VCaP (cell line): Measurements from ENCODE around the gene PADI2.

Source experiments
- H3K27ac ChIP-seq: fragments of 450-650 bp; 2 replicates; pipeline ENCODE4 v1.5.1; 2017
- TF ChIP-seq, protein P1 (sequence below): fragments of 450-650 bp; conservative IDR thresholded peaks from 2 replicates; pipeline ENCODE4 v1.5.1; 2017; ENCODE audit warnings: mild to moderate bottlenecking, moderate library complexity

Gene PADI2

DNA sequence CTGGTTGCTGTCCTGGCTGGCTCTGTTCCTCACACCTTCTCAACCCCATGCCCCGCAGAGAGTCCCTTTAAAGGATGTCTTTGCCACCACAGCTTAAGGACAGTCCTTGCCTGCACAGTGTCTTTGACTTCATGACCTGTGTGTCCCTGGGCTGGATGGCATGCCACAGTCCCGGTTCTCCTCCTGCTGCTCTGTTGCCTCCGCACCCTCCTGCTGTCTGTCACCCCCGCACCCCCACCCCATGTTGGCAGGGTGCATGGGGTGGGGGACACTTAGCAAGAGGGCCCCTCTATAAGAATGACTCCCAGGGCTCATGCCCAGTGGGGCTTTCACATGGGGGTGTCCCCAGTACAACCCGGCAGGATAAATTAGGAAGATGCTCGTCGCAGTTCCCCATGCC is 44.1 kb upstream of the PADI2 start:
- TF ChIP-seq, protein P1, sequence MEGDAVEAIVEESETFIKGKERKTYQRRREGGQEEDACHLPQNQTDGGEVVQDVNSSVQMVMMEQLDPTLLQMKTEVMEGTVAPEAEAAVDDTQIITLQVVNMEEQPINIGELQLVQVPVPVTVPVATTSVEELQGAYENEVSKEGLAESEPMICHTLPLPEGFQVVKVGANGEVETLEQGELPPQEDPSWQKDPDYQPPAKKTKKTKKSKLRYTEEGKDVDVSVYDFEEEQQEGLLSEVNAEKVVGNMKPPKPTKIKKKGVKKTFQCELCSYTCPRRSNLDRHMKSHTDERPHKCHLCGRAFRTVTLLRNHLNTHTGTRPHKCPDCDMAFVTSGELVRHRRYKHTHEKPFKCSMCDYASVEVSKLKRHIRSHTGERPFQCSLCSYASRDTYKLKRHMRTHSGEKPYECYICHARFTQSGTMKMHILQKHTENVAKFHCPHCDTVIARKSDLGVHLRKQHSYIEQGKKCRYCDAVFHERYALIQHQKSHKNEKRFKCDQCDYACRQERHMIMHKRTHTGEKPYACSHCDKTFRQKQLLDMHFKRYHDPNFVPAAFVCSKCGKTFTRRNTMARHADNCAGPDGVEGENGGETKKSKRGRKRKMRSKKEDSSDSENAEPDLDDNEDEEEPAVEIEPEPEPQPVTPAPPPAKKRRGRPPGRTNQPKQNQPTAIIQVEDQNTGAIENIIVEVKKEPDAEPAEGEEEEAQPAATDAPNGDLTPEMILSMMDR = no peak

DNA sequence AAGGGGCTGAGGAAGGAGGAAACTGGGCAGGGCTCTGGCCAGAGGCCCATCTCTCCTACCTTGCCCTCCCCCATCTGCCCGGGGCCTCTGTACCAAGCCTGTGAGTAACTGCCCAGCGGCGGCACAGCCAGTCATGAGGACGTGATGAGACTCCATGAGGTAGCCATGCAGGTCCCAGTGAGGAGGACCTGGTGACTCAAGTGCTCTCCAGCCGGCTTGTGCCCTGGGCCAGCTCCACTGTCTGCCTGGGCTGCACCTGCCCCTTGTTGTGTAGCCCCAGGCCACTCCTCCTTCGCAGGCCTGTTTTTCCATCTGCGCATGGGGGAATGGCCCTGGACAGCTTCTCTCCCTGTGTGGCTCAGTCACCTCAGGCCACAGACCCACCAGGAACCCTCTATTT is 43.7 kb upstream of the PADI2 start:
- TF ChIP-seq, protein P1 = no peak
- H3K27ac ChIP-seq = no peak overlapping the region

More for the DNA sequence above, 44.1 kb upstream of the PADI2 start:
- no peak overlapping the region for H3K27ac ChIP-seq

DNA sequence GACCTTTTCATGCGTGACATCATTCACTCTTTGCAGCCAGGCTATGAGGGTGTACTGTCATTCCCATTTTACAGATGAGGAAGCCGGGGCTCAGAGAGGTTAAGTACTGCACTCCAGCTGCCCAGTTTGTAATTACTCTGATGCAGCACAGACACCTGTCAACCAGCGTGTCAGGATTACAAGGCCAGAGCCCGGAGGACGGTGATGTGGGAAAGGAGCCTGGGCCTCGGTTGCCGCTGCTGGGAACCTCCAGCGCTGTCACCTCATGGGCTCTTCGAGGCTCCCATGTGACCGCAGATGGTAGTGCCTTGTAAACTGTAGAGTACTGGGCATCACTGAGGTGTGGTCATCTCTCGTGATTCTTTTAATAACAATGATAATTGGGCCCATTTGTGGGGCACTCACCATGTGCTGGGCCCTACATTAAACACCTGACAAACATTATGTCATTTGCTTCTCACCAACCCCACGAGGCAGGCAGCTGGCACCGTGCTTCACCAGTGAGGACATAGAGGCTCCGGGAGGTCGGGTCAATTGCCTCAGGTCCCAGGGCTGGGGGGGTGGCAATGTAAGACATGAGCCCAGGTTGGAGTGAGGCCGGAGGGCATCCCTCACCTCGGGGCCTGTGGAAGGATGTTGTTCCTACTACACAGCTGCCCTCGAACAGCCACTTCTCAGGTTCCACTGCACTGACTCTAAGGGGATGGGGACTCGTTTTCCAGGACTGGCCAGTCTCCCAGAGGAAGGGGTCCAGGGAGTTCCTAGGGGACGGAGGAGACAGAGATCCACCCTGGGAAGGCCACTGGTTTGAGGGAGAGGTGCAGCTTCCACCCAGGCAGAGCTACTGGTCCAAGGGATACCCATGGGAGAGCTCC is 42.9 kb upstream of the PADI2 start:
- TF ChIP-seq, protein P1 = no peak
- H3K27ac ChIP-seq = no peak overlapping the region

DNA sequence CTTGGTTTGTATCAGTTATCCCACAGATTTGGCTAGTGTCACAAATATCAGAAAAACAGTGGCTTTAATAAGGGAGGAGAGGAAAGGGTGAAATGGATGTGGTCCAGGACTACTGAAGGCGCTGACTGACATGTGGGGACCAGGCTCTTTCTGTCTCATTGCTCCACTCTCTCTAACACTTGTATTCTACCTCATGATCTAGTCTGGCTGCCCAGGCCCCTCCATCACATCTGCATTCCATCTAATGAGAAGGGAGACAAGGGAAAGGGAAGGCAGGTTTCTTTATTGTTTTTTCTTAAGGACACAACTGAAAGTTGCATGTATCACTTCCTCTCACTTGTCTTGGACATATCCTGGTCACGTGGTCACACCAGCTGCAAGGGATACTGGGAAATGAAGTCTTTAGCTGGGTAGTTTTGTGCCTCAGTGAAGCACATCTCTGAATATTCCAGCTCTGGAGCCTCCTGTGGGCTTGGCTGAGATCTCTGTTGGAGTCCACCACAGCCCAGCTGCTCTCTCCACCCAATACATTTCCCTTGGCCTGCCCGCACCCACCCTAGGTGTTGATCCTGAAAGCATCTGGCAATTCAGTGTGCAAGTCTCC is 42.0 kb upstream of the PADI2 start:
- TF ChIP-seq, protein P1 = no peak
- no peak overlapping the region for H3K27ac ChIP-seq

DNA sequence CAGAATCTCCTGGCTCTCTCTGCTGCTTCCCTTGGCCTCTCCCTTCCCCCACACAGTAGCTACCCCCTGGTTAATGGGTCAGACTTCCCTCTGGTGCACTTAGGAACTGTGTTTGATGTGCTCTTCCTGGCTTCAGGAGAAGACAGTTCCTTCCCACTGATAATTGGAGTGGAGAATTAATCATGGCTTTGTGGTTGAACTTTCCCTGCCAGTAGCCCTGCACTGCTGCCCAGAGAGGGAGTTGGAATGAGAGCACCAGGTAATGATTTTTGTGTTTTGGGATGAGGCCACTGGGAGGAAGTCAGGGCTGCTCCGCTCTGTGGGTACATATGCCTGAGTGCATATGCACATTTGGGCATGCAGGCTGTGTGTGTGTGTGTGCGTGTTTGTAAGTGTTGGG is 39.7 kb upstream of the PADI2 start:
- H3K27ac ChIP-seq = no peak overlapping the region
- TF ChIP-seq, protein P1 = no peak

DNA sequence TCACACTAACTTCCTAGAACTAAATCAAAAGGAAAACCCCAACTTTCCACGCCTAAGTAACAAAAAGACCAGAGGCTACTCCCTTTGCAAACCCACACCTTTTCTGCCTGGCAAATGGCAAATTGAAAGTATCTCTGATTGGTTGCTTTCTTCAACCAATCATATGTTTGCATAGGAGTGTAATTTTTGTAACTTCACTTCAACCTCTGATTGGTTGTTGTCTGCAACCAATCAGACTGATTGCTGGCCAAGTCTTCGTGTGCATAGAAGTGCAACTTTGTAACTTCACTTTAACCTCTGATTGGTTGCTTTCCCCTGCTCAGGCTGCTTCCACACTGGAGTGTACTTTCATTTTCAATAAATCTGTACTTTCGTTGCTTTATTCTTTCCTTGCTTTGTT is 36.9 kb upstream of the PADI2 start:
- H3K27ac ChIP-seq = no peak overlapping the region
- TF ChIP-seq, protein P1 = no peak

DNA sequence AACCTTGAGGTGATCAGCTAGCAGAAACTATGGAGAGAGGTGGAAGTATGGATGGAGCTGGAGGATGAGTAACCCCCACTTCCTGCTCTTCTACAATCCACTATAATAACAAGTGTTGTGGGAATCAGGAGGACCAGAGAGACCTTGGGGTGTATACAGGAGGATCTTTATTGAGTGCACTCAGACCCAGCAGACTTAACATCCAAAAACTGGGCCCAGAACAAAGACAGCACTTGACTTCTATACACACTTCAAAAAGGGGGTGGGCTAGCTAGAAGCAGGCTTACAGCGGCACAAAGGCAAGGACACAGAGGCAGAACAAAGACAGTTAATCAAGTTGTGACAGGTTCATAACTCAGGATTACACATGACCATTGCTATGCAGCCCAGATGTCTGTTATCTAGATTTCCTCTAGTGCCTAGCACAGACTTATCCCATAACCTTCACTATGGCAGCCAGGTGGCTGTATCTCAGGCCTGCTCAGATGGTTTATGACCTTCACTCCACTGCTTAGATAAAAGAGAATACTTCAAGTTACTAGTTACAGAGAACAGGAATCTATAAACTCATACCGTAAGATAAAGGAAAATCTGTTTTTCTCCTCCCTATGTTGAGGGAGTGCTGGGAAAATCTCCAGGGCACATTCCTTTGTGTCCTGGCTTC is 36.1 kb upstream of the PADI2 start:
- no peak overlapping the region for H3K27ac ChIP-seq
- TF ChIP-seq, protein P1 = no peak
